Esophagus squamous epithelium (tissue), 4 donors: ENCODE data around the gene SRPRA.

Experiments
- POLR2A ChIP-seq, 4 donors: fragments of 450-650 bp; IDR thresholded peaks; one replicate each; pipeline ENCODE4 v1.6.1; 2017; ENCODE audit warnings: antibody characterized with exemption in 4 of 4, mild to moderate bottlenecking in 4 of 4, moderate library complexity in 3 of 4
- TF ChIP-seq, protein P1 (sequence below), 6 experiments: fragments of 450-650 bp in 4 of 6; fragments of 200-600 bp in 2 of 6; sonication (generic) in 2 of 6; IDR thresholded peaks; one replicate each; pipeline ENCODE4 v1.5.1; 2016 to 2019; ENCODE audit warnings: antibody characterized with exemption in 6 of 6, mild to moderate bottlenecking in 4 of 6, moderate library complexity in 4 of 6

- TF ChIP-seq, protein P1, sequence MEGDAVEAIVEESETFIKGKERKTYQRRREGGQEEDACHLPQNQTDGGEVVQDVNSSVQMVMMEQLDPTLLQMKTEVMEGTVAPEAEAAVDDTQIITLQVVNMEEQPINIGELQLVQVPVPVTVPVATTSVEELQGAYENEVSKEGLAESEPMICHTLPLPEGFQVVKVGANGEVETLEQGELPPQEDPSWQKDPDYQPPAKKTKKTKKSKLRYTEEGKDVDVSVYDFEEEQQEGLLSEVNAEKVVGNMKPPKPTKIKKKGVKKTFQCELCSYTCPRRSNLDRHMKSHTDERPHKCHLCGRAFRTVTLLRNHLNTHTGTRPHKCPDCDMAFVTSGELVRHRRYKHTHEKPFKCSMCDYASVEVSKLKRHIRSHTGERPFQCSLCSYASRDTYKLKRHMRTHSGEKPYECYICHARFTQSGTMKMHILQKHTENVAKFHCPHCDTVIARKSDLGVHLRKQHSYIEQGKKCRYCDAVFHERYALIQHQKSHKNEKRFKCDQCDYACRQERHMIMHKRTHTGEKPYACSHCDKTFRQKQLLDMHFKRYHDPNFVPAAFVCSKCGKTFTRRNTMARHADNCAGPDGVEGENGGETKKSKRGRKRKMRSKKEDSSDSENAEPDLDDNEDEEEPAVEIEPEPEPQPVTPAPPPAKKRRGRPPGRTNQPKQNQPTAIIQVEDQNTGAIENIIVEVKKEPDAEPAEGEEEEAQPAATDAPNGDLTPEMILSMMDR (IDR thresholded peaks at IDR 0.05): no peak
- TF ChIP-seq POLR2A (IDR thresholded peaks at IDR 0.05): no peak
Observed at GRCh38 chr11:126284829-126285228, 16.1 kb upstream of the SRPRA start.
